ENCODE results near the gene CHMP4A.

The CHMP4A gene

DNA sequence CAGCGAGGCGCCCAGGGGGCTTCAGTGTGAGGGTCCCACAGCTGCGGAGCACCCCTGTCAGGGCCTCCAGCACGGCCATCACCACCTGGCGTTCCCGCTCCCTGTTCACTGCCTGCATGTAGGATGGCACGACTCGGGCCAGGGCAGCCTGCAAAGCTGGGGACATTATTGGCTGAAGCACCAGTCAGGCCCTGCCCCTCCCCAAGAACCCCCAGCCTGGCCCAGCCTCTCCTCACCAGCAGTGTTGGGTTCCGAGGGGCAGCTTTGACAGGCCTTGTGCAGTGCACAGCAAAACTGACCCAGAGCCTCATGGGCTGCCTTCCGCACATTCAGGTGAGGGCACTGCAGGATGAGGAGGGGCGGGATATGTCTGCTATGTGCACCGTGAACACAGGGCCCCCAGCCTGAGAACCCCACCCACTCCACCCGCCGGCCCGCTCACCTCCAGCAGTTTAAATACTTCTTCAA is 30.2 kb downstream of the CHMP4A start:
- TF ChIP-seq, protein P1, sequence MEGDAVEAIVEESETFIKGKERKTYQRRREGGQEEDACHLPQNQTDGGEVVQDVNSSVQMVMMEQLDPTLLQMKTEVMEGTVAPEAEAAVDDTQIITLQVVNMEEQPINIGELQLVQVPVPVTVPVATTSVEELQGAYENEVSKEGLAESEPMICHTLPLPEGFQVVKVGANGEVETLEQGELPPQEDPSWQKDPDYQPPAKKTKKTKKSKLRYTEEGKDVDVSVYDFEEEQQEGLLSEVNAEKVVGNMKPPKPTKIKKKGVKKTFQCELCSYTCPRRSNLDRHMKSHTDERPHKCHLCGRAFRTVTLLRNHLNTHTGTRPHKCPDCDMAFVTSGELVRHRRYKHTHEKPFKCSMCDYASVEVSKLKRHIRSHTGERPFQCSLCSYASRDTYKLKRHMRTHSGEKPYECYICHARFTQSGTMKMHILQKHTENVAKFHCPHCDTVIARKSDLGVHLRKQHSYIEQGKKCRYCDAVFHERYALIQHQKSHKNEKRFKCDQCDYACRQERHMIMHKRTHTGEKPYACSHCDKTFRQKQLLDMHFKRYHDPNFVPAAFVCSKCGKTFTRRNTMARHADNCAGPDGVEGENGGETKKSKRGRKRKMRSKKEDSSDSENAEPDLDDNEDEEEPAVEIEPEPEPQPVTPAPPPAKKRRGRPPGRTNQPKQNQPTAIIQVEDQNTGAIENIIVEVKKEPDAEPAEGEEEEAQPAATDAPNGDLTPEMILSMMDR (IDR thresholded peaks at IDR 0.05; ENCODE audit: extremely low read depth, missing control alignments): no peak
- DNase-seq (ENCODE audit: low spot score): no peak

DNA sequence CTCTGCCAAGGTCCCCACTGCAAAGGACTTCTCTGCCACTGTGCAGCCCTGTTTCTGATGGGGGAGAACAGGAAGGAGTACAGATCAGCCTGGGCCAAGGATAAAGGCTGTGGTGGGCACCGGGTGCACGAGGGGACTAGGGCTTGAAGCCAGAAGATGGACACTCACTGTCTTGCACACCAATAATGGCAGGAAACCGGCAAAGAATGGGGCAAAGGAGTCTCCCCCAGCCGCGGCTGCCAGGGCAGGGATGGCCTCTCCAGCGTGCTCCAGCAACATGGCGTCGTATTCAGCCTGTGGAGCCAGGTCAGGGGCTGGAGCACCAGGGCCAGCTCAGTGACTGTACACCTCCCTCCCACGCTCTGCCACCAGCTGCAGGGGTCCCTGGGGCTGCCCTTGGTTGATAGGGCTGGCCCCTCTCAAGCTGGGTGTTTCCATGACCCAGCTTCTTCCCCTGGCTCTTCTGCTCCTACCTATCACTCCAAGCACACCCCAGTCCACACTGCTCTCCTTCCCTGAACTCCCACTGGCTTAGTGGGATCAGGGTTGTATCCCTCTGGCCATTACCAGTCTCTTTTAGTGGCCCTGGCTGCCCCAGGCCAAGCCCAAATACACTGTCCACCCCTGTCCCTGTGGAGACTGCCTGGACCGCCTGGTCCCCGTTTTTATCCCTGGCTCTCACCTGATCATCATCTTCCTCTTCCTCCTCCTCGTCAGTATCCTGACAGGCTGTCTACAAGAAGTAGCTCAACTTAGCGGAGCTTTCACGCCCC is 31.0 kb downstream of the CHMP4A start:
- TF ChIP-seq, protein P1 (IDR thresholded peaks at IDR 0.05; ENCODE audit: extremely low read depth, missing control alignments): no peak
- DNase-seq (ENCODE audit: low spot score): no peak

DNA sequence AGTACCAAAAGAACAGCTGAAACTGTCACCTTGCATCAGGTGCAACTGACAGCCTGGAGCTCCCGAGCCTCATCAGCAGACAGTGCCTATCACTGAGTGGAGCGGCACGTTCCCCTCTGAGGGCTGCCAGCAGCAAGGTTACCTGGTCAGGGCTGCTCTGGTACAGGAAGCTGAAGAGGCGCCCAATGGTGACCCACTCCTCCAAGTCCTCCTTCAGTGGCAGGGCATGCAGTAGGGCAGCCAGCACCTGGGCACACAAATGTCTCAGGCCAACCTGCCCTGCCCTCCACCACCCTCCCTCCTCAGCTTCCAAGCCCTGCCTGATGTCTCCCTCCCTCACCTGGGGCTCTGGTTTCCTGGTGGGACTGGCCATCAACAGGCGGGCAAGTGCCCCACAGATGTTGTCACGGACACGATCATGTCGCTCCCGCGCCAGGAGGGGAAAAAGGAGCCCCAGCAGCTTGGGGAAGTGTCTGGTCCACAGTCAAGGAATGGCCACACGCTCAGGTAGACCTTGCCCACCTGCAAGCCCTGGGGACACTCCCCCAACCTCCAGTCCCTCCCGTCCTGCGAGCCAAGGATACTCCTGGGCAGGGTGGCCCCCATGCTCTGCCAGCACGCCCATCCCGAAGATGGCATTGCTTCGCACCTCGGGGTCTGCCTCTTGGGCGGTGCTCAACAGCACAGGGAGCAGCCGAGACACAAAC is 31.8 kb downstream of the CHMP4A start:
- DNase-seq (ENCODE audit: low spot score): no peak
- TF ChIP-seq, protein P1 (IDR thresholded peaks at IDR 0.05; ENCODE audit: extremely low read depth, missing control alignments): no peak

DNA sequence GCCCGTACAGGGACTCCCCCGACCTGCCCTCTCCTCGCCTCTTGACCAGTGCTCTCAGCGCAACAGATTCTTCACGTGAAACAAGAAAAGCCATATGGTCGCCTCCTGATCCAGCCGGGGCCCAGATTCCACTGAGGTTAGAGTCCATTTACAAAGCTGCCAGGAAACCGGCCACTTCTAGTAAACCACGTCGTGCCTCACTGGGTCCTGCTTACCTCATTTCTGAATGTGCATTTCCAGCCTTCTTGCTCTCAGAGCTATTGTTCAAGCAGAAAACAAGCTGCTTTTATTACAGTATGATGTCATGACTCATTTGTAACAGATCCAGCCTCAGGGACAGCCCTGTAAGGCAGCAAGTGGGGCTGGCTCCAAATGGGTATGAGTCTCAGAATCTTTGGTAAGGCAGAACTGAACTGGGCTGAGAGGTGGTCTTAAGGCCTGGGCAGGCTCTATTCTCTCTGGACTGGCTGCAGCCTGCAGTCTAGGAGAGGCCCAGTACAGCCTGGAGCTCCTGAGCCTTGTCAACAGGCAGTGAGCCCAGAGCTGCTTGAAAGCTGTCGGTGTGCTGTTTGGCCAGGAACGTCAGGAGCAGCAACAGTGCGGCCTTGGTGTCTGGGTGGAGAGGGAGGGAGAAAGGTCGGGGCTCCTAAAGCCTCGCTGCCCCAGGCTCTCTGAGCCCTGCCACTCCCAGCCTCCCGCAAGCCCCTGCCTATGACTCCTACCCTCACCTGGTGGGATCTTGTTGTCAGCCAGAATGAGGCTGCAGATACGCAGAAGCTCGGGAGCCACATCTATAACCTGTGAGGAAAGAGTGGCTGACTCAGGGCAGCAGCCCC is 33.1 kb downstream of the CHMP4A start:
- DNase-seq (ENCODE audit: low spot score): no peak
- TF ChIP-seq, protein P1 (IDR thresholded peaks at IDR 0.05; ENCODE audit: extremely low read depth, missing control alignments): no peak

DNA sequence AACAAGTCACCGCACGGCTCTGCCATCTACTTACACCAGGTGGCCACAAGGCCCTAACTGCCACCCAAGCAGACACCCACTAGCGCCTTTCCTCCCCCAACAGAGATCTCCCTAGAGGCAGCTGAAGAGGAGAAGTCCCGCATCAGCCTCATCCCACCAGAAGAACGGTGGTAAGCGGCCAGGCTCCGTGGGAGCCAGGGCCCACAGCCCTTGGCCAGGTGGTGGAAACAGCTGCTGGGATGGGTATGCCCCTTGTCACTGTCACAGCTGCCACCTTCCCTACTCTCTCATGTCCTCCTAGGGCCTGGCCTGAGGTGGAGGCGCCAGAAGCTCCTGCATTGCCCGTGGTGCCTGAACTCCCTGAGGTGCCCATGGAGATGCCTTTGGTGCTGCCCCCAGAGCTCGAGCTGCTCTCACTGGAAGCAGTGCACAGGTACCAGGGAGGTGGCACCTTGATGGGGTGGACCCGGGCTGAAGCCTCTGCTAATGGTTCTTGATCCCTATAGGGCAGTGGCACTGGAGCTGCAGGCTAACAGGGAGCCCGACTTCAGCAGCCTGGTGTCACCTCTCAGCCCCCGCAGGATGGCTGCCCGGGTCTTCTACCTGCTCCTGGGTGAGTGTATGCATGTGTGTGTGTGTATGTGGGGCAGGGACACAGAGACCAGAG is 33.9 kb downstream of the CHMP4A start:
- TF ChIP-seq, protein P1 (IDR thresholded peaks at IDR 0.05; ENCODE audit: extremely low read depth, missing control alignments): no peak
- DNase-seq (ENCODE audit: low spot score): no peak

DNA sequence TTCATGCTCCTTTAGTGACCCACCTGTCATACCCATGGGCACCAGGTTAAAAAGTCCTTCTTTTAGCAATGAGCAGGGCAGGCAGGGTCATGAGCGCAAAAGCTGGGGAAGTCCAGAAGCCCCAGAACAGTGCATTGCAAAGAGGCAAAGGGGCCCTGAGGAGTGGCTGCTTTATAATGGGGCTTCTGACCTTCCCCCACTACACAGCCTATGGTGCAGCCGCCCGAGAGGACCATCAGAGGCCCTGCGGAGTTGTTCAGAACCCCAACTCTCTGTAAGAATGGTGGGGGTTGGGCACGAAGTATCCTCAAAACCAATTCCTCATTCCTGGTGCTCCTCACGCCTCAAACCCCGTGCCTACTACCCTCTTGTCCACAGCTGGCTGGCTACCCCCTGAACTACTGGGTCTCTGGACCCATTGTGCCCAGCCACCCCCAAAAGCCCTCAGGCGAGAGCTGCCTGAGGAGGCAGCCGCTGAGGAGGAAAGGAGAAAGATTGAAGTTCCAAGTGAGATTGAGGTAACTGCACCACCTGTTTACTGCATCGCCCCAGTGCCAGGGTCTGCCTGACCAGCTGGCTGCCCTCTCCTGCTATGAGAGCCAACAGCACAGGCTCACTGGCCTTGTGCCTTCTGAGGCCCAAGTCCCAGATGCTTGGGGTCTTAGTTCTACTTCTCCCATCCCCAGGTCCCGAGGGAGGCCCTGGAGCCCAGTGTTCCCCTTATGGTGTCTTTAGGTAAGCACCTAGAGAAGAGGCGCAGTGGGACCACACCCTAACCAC is 34.7 kb downstream of the CHMP4A start:
- DNase-seq (ENCODE audit: low spot score): no peak
- TF ChIP-seq, protein P1 (IDR thresholded peaks at IDR 0.05; ENCODE audit: extremely low read depth, missing control alignments): no peak
